HL-60 (cell line): ENCODE measurements around the gene LTB4R.

Source experiments
- DNase-seq, 2 experiments: peaks; one replicate each; pipeline ENCODE4 v3.0.0-alpha.2; 2010 to 2020; ENCODE audit warnings: low read depth in 1 of 2, low spot score in 1 of 2
- H3K27ac ChIP-seq: fragments of 250-450 bp; sonication (Bioruptor Pico); replicated peaks from 2 replicates; pipeline ENCODE4 v1.5.1; 2020; ENCODE audit warnings: mild to moderate bottlenecking, moderate library complexity
- H3K27me3 ChIP-seq: fragments of 250-450 bp; sonication (Bioruptor Pico); 2 replicates; pipeline ENCODE4 v1.5.1; 2021; ENCODE audit warnings: mild to moderate bottlenecking, moderate library complexity; ENCODE audit not compliant: insufficient read depth, poor library complexity, severe bottlenecking
- H3K4me3 ChIP-seq: replicated peaks from 2 replicates; pipeline ENCODE4 v1.5.1; 2011; ENCODE audit warnings: mild to moderate bottlenecking, control low read depth, low read length; ENCODE audit not compliant: insufficient read depth
- CTCF ChIP-seq: IDR thresholded peaks from one replicate; pipeline ENCODE4 v1.5.1; 2011; ENCODE audit warnings: low read length, control low read depth, inconsistent platforms; ENCODE audit not compliant: insufficient read depth
- GABPA ChIP-seq: IDR thresholded peaks from 2 replicates; pipeline ENCODE4 v1.6.1; 2012; ENCODE audit warnings: low read depth
- POLR2AphosphoS5 ChIP-seq: IDR thresholded peaks from 2 replicates; pipeline ENCODE4 v1.6.1; 2012; ENCODE audit warnings: low read depth
- REST ChIP-seq: IDR thresholded peaks from 2 replicates; pipeline ENCODE4 v1.6.1; 2012; ENCODE audit warnings: low read depth; ENCODE audit not compliant: insufficient replicate concordance
- SPI1 ChIP-seq: IDR thresholded peaks from 2 replicates; pipeline ENCODE4 v1.6.1; 2012; ENCODE audit warnings: low read depth, mild to moderate bottlenecking, borderline replicate concordance

LTB4R gene

GRCh38 chr14:24283796-24284460, 27.4 kb upstream of the LTB4R start:
- no peak overlapping the region for H3K27ac ChIP-seq
- TF ChIP-seq SPI1: no peak
- TF ChIP-seq REST: no peak
- no peak for TF ChIP-seq GABPA
- TF ChIP-seq CTCF: no peak
- no peak for TF ChIP-seq POLR2AphosphoS5
- DNase-seq: no peak

GRCh38 chr14:24284501-24285035, 26.7 kb upstream of the LTB4R start:
- Histone ChIP-seq H3K4me3 (no peak overlapping the region), H3K27ac (no peak overlapping the region), H3K27me3 (no peaks in the 10 kb centered on the region)
- no peak for TF ChIP-seq POLR2AphosphoS5
- no peak for TF ChIP-seq SPI1
- TF ChIP-seq GABPA: no peak
- TF ChIP-seq REST: no peak
- no peak for TF ChIP-seq CTCF
- DNase-seq: no peak

More at GRCh38 chr14:24283796-24284460, 27.4 kb upstream of the LTB4R start:
- H3K27me3 ChIP-seq: no peaks in the 10 kb centered on the region
- H3K4me3 ChIP-seq: no peak overlapping the region

GRCh38 chr14:24285351-24285750, 26.0 kb upstream of the LTB4R start:
- Histone ChIP-seq H3K4me3 (no peak overlapping the region), H3K27me3 (no peaks in the 10 kb centered on the region), H3K27ac (no peak overlapping the region)
- no peak for DNase-seq
- TF ChIP-seq POLR2AphosphoS5: no peak
- TF ChIP-seq GABPA: no peak
- no peak for TF ChIP-seq CTCF
- no peak for TF ChIP-seq SPI1
- TF ChIP-seq REST: no peak
